HT-29 (cell line): ENCODE results near the gene SMIM7. TPM values are rescaled to one million over a fixed set of nuclear protein-coding genes. Genes with fewer than 3 reads are reported as not detected.

Experiments
- total RNA-seq: library from RNA; depleted of rRNA; stranded (reverse); fragments of >200 nt; shearing (Covaris generic); gene quantifications from 2 replicates; pipeline ENCODE4 v1.2.3, GENCODE V29; 2014; rRNA removed

SMIM7 gene
- total RNA-seq, 1 experiment from 2014 or later: 33.9 TPM

Other genes starting within 250 kb of the SMIM7 start
- gene EPS15L1, start 188.2 kb downstream of the SMIM7 start, total RNA-seq: 5.0 and 10.4 TPM in 2 replicates
- gene CALR3, start 164.0 kb downstream of the SMIM7 start, total RNA-seq: 0.05 and 0.20 TPM in 2 replicates
- 0.81 and 4.5 TPM in 2 replicates for gene C19orf44, start 163.8 kb downstream of the SMIM7 start, total RNA-seq
- 8.8 and 10.7 TPM in 2 replicates for gene CHERP, start 117.7 kb downstream of the SMIM7 start, total RNA-seq
- 16.8 and 23.4 TPM in 2 replicates for gene SLC35E1, start 87.7 kb downstream of the SMIM7 start, total RNA-seq
- 9.6 and 12.5 TPM in 2 replicates for gene MED26, start 31.9 kb downstream of the SMIM7 start, total RNA-seq
- 10.1 and 14.2 TPM in 2 replicates for gene TMEM38A, start 995 bp upstream of the SMIM7 start, total RNA-seq
- 0.70 and 0.89 TPM in 2 replicates for gene NWD1, start 59.7 kb upstream of the SMIM7 start, total RNA-seq
- gene SIN3B, start 169.3 kb upstream of the SMIM7 start, total RNA-seq: 15.1 and 23.8 TPM in 2 replicates
- gene F2RL3, start 228.9 kb upstream of the SMIM7 start, total RNA-seq: not detected in 2 replicates